Measurements from ENCODE around the gene LHX3.

Gene LHX3

DNA sequence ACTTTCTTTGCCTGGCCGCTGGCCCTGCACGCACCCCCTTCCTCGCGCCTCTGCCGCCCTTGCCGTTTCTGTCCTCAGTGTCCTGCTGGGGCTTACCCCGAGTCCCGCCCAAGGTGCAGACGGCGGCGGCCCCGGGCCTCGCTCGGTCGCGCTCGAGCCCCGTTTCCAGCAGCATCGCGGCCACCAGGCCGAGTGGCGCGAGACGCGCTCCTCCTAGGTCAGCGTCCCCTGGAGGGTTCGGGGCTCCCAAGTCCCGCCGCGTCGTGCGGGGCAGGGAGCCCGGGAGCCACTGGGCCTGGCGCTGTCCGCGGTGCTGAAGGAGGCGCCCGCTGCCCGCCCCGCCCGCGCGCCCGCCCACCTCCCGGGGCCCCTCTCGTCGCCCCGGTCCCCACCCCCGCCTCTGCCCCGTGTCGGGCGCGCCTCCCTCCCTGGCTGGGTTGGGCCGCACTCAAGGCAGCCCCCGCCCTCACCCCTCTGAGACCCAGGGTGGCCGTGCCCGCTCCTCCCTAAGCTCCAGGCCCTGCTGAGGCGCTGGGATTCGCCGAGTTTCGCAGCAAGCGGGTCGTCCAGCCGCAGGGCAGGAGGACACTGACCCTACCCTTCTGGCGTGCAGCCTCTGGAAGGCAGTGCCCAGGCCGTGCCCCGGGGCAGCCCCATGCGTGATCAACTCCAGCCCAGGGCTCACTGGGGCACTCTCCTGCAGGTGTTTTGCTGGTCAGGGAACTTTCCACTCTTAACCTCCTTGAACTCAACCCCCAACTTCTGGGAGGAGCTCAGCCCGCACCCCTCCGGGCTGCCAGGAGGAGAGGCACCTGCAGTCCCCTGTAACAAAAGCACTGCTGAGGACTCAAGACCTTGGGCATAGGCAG, at the start of gene LHX3:
Gene LHX3 (minus strand): TSS at position 291 of the 869 bp plus-strand sequence. CDS start 116 bp downstream, at position 175.
- DNase-seq: no peak

DNA sequence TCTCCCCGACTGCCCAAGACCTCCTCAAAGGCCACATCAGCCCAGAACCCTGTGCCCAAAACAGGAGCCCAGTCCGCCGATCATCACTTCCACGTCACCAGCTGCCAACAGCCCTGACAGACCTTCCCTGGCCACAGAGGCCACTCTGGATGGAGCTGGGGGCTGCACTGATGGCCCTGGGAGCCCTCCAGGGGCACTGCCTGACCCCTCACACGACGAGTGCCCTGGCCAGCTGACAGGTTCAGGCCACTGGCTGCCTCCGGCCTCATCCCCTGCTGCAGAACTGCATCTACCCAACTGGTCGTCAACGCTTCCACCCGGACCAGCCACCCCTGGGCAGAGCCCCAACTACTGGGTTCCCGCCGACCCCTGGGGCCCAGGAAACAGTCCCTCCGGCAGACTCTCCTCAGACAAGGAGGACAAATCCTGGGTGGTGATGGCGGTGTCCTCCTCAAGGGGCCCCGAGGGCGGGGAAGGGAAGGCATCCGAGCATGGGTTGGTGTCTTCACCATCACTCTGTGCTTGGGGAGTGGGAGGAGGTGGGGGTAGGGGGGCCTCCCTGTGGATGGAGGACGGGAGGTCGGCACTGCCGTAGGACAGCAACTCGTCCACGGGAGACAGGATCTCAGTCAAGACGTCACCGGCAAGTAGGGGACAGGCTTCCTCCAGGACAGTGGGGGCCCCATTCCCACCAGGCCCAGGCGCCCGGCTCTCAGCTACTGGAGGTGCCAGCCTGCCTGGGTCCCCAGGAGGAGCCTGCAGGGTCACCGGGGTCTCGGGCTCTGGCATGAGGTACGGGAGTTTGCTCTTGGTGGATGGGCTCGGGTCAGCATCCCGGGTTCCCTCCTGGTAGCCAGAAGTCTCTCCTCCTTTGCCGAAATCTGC, 48.6 kb upstream of the LHX3 start:
- DNase-seq: no peak

DNA sequence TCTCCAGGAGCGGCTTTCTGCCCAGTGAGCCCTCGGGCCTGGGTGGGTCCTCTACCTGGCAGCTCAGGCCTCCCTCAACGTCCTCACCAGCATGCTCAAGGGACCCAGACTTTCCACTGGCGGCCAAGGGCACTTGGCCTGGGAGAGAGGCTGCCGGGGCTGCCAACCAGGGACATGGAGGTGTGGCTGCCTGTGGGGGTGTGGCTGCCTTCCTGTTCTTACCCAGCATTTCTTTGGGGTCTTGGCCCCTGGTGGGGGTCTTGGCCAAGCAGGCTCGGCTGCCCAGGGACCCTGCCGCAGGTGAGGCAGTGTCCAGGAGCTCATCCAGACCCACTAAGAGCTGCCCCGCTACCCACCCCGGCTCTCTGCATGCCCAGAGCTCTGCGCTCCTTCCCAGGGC, 47.9 kb upstream of the LHX3 start:
- DNase-seq: no peak

DNA sequence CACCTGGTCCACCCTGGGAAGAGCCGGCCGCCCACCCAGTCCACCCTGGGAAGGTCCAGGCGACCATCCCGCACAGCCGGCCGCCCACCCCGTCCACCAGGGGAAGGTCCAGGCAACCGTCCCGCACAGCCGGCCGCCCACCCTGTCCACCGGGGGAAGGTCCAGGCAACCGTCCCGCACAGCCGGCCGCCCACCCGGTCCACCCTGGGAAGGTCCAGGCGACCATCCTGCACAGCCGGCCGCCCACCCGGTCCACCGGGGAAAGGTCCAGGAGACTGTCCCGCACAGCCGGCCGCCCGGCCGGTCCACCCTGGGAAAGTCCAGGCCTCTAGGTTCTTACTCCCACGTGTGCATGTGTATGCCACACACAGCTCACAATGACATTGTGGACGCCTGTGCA, 47.4 kb upstream of the LHX3 start:
- DNase-seq: no peak

DNA sequence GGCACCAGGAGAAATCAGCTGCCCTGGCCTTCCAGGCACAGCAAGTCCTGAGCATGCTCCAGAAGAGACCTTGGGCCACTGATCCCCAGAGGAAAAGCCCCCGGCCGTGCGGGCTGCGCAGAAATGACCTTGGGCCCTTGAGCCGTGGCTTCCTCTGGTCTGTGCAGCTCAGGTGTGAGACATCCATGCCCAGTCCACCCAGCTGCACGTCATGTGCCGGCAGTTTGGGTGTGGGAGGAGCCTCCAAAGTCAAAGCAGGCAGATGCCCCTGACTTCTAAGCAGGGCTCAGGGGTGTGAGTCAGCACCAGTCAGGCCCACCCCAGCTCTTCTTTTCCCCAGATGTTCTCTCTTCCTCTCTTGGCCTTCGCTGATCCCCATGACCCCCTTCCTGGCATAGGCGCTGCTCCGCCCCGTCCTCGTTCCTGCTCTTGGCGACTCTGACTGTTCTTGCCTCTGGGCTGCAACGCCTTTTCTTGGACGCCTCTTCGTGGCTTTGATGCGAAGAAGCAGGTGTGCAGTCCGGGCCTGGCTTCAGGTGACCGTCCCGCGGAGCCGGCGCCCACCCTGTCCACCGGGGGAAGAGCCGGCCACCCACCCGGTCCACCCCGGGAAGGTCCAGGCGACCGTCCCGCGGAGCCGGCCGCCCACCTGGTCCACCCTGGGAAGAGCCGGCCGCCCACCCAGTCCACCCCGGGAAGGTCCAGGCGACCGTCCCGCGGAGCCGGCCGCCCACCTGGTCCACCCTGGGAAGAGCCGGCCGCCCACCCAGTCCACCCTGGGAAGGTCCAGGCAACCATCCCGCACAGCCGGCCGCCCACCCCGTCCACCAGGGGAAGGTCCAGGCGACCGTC, 46.6 kb upstream of the LHX3 start:
- DNase-seq: no peak

DNA sequence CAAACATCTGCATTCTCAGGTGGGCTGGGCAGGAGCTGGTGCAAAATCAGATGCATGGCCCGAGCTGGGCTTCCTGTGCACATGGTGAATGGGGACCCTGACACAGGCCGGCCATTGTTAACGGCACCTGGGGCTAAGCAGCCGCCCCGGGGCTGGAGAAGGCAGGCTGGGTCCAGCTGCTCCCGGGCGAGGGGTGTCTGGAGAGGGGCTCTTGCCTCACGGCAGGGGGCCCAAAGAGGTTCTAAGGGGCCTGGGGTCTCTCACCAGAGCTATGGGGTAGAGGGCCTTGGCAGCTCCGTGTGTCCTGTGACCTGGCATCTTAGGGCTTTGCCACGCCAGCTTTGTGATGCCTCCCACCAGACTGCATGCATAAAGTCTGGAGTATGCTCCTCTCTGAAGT, 45.7 kb upstream of the LHX3 start:
- DNase-seq: no peak

DNA sequence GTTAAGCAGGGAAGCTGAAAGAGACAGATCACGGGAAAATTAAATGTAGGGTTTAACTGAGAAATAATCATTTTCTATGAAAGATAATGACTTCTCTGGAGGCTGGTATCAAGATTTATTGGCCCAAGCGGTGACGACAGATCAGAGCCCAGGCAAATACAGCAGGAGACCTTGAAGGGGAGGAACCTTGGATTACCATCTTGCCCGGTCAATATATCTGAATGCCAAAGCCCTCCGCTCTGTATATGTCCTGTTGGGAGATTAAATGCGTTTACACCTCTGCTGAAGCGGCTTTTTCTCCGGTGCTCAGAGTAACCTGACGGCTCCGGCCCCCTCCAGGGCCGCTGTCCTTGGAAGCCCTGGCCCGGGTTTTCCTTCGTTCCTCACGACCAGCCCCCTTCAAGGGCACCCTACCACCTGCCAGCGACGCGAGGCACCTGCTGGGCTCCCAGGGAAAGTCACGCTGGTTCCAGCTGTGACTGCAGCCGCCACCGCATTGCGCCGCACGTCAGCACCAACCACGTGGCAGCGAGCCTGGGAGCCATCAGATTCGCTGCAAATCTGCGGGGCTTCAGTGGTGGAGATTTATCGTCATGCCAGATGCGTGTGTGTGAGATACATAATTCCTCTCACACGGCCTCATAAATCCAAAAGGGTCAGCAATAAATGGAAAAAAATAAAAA, 45.1 kb upstream of the LHX3 start:
- DNase-seq: peak; percentile 28 to 94 (median 89)

DNA sequence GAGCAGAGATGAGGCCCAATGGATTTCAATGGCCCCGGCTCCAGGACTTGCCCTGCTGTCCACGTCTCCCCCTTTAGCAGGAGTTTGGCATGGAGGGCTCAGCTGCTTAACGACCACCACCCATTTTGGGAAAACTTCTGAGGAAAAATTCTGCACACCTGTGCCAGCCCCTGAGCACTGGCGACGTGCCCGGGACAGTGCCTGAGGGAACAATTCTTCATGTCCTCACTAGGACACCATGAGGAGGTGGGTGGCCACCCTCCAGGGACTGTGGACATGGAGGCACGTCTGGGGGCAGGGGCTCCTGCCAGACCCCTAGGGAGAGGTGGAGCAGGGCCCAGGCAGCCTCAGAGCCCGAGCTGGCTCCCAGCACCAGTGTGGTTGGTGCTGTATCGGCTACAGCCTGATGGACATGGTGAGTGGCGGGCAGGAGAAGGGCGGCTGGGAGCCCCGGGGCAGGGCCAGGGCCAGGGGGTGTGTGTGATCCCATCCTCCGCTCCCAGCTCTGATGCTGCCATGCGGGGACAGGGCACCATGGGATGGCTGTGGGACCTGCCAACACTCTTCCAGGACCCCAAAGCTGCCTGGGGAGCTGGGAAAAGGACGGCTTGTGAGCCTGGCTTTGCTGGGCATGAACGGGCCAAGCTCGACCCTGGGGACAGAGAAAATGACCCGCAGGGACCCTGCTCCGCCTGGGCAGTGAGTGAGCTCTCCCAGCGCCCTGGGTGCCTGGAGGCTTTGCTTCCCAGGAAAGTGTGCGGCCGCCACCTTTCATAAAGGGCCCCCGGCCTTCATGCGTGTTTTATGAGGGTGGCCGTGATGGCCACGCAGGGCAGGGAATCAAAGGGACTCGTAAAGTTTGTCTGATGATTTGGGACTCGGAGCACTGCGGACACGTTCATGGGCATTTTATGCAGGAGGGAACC, 44.3 kb upstream of the LHX3 start:
- no peak for DNase-seq

DNA sequence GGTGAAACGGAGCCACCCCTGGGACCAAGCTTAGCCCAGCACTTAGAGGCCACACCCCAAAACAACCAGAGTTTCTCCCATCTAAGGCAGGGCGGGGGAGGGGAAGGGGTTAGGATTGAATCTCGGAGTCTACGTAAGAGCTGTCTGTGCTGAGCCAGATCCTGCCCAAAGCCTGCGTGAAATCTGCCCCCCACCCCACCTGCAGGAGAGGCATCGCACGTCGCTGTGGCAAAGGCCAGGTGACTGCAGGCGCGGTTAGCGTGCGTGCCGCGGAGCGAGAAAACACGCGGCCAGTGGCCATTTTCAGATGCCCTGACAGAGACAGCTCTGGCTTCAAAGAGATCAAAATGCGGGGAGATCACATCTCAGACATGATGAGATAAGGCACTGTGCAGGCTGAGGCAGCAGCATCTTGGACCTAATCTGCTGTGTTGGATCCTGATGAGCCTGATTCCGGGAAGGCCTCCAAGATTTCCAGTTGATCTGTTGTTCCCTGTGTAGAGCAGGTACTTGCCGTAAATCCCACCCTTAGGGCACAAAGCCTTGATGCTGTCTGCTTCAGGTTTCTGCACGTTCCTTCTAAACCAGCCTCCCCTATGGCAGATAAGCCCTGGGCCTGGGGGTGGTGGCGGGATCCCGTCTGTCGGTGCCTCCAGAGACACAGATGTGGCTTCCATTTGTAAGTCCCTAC, 43.2 kb upstream of the LHX3 start:
- no peak for DNase-seq

DNA sequence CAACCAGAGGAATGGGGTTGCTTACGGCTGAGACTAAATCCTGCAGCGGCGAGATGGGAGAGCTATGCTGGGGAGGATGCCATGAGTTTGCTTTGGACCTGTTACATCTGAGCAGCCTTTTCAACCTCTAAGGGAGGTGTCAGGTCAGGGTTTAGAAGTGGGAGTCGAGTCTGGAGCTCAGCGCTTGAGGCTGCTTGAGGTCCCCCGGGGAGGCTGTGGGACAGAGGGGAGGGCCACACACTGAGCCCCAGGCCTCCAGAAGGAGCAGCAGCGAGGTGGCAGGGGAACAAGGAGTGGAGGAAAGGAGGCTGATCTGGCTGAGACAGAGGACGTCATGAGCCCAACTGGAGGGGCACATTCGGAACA, 42.6 kb upstream of the LHX3 start:
- DNase-seq: no peak

DNA sequence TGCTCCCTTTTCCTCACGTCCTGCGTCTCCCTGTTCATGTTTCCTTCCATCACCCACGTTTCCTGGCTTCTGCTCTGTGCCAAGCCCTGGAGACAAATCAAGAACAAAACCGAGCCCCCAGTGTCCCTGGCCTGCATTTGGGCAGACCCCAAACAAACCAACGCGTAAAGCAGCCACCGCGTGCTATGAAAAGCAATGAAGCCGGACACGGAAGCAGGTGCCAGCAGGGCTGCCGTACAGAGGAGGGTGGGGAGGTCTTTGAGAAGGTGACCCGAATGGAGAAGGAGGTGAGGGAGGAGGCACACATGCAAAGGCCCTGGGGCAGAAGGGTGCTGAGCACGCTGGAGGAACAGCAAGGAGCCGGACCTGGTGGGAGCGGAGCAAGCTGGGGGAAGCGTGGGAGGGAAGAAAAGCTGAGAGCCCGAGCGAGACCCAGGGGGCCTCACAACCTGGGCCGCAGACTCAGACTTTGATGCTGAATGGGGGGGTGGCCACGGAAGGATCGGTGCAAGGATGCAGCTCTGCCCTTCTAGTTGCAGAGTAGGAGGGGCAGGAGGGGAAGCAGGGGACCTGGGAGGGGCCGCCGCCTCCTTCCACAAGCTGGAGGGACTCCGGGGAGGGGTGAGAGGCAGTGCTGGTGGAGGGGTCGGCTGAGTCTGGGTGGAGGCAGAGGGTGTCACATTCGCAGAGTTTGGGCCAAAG, 42.1 kb upstream of the LHX3 start:
- DNase-seq: no peak

DNA sequence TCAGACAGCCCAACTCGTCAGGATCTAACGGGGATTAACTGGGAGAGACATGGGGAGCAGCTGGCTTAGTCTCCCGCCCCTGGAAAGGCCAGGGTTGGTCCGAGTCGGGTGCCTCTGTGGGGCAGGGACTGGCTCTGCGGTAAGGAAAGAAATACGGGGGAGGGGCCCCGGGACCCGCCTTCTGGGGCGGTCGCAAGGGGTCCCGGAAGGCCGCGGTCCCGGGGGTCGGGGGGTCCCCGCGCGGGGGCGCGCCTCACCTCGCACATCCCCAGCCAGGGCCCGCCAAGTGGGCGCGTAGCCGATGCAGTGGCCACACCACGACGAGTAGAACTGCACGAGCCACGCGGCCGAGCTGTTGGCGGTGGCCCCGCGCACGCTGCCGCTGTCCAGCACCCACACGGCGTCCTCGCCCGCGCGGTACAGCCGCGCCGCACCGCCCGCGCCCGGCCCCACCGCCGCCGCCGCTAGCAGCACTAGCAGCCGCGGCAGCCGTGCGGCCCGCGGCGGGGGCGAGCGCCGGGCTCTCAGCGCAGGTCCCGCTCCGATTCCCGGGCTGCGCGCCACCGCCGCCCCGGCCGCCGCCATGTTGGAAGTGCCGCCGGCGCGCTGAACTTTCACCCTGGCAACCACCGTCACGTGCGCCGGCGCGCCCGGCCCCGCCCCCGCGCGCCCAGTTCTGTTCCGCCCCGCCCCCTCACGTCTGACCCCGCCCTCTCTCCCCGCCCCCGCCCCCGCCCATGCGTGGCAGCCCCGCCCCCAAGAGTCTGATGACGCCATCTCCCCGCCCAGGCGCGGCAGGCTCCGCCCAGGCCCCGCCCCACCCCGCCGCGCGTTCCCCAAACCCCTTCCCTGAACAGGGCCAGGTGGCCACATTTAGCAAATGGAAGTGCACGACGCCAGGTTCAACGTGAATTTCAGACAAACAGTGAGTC, 40.6 kb upstream of the LHX3 start, which contains the start of gene QSOX2:
Gene QSOX2 (minus strand): TSS at position 594 of the 932 bp plus-strand sequence. CDS start 9 bp downstream, at position 585.
- DNase-seq: peak; percentile 74 to 92 (median 82)

DNA sequence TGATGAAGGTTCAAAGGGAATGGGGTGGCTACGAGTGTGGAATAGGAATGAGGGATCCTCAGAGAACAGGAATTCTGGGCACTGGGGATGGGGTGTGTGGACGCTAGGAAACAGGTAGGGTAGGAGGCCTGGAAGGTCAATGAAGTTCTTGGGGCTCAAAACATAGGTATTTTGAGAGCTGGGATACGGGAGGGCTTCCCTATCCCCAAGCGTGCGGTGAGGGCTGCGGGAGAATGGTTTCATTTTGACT, 40.0 kb upstream of the LHX3 start:
- no peak for DNase-seq

DNA sequence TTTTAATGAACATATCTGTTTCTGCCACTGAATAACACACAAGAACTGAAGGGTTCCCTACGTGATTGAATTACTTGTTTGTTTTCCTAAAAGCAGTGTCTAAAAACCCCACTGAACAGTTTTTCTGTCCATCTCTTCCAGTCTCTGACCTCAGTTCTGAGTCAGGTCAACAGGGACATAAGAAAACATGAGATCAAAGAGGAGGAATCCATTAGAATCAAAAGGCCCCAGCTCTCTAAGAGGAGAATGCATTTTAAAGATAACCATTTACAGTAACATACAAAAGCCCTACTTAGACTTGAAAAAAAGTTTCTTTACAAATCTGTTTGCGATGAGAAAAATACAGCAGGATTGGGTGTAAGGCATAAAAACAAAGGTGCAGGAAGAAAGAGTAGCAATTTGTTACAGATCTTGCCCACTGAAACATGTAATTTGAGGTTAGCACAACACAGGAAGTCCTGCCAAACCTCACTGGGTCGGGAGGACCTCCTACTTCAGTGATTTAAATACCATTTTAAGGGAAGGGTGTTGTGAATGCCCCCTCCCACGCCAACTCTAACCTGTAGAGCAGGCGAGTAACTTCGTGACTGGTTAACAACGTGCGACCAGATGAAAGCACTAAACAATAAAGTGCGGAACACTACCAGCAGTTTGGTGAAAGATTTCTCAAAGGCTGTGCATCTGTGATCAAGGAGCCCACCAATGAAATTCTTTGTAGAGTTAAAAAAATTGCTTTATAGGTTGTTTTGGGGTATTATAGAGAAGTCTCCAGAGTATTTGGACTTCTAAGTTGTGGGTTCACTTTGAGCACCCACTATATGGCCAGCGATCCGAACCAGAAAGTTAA, 39.4 kb upstream of the LHX3 start:
- DNase-seq: peak in 1 of 3 experiments; percentile 51

DNA sequence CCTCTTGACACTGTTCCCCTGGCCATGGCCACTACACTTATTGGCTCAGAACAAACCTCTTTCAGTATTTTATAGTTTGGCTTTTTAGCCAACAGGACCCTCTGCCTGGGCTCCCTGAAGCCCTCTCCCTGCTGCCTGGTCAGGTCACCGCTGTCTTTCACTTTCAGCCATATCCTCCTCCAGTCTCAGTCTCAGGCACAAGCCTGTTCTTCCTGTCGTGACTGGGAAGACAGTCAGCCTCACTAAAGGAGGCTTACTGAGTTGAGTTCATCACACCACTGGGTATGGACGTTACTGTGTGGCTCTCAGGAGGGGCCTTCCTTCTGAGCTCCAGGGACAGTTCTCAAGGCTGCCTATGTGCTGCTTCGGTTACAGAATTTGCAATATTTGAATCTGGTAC, 38.7 kb upstream of the LHX3 start:
- DNase-seq: no peak

DNA sequence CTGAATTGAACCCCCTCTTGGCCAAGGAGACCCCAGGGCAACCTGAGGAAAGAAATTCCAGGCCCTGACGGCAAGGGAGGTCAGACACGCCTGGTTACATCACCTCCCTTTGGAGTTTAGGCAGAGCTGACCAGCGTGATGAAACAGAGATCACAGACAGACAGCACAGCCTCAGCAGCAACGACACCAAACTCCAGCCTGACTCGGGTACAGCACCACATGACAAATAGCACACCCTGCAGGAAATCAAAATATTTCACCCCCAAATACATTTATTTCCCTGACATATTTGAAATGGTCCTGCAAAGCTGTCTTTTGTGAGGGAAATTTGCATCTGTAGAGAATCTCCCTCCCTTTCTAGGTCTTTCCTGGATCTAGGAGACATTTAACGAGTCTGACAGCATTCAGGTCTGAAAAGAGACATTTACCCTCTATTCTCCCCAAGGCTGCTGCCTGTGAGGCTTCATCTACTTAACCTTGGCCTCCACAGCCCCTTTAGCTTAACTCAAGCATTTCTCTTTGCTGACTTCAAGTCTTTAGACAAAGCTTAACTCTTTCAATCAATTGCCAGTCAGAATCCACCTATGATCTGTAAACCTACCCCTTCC, 38.1 kb upstream of the LHX3 start:
- no peak for DNase-seq

DNA sequence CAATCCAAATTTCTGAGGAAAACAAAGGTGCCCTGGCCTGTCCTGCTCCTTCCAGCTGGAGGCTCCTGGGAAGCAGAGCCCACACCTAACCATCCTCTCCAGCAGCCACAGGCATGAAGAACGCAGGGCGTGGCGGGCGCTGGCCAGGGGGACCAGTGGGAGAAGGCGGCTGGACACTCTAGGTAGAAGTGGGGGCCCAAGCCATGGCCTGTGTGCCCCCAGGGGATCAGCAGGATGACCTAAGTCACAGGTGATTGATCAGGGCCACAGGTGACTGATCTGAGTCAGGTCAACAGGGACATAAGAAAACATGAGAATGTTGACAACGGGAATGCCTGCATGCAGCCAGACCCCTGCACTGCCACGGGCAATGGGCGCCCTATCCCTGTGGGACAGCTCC, 37.3 kb upstream of the LHX3 start:
- no peak for DNase-seq

DNA sequence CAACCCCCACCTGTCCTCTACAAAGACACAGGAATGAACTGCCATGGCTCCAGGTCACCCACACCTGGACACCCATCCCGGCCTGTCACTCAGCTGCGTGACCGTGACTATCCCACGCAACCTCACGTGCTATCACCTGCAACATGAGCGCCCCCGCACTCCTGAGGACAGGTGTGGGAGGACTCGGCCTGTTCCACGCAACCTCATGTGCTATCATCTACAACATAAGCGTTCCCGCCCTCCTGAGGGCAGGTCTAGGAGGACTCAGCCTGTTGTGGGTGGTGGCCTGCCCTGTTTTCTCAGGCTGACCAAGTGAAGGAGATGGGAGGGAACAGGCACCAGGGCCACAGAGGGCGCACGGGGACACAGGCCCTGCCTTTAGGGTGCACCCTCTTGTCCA, 36.6 kb upstream of the LHX3 start:
- no peak for DNase-seq
